HuH-7 (cell line): Measurements from ENCODE around the gene L2HGDH.
A peak's percentile ranks its signal among the peaks of the same experiment; 100 is the strongest.

Experiments used
- DNase-seq: peaks from one replicate; pipeline ENCODE4 v3.0.0; 2011; ENCODE audit warnings: low spot score

The L2HGDH gene

DNA sequence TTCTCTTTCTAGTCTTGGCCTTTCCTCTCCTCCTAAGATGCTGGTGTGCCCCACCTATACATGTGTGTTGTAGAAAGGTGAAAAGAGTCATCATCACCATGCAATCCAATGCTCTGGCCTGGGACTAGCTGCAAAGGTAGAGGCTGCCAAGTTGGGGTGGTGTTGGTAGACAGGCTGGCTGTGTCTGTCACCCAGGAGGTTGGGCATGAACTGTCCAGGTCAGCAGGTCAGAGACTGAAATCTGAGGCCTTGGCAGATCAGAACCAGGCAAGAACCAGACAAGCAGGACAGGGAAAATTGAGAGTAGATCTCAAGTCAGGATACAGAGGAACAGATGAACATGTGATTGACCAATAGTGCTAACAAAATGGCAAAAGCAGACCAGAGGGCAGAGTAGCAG, 26.2 kb downstream of the L2HGDH start:
- DNase-seq, result no peak

DNA sequence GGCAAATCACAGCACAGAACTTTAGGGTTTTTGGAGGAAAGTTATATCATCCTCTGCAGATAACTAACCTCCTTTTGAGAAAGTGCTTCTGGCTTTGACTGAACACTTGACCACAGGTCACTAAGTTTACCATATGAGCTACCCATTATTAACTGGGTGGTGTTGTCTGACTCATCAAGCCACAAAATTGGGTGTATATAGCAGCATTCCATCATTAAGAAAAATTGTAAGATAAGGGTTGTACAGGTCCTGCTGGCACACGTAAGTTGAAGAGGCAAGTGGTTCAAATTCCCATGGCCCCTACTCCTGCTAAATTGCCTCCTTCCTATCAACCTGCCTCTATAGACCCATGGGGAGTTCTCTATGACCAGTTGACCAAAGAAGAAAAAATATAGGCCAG, 39.5 kb downstream of the L2HGDH start:
- no peak for DNase-seq

DNA sequence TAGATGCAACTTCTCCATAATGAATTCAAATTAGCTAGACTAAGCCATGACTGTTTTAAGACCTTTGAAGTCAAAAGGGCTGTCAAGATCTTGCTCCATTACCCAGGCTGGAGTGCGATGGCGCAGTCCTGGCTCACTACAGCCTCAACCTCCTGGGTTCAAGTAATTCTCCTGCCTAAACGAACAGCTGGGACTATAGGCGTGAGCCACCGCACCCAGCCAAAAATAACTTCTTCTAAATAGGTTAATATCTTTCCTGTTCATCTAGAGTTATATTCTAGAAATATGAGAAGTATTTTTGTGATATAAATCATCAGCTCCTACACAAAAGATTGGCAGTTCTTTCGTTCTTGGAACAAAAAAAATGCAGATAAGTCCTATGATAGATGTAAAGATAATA, 41.1 kb downstream of the L2HGDH start:
- DNase-seq, result no peak

DNA sequence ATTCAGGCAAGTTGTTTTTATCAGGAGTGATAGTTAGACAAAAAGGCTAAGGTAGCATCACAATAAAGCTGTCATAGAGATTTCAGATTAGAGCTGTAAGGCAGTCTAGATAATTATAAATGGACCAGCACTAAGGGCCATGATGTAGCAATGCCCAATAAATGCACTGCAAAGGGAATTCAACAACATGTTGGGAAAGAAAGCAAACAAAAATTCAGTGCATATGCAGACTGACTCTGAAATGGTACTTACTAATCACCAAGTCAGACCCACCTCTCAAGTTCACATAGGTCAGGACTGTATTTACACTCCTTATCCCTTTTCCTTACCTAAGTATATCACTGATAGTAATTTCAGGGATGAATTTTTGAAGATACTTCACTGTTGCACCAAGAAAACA, 47.0 kb downstream of the L2HGDH start:
- peak; percentile 5 for DNase-seq

DNA sequence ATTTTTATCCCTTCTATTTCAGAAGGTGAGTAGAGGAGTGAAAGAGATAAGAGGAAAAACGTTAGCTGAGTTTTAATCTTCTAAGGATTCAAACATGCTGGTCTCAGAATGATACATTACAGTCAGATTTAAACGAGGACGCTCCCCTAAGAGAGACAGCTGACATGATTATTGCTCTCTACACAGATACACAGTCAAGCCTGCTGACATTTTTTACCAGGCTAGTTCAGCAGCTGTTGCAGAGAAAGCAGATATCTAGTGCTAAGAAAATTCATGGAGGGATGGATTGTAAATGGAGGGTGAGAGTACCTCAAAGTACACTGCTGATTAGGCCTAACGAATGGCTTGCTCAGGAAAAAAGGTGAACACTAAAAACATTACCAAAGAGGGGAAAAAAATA, 48.7 kb downstream of the L2HGDH start:
- no peak for DNase-seq

DNA sequence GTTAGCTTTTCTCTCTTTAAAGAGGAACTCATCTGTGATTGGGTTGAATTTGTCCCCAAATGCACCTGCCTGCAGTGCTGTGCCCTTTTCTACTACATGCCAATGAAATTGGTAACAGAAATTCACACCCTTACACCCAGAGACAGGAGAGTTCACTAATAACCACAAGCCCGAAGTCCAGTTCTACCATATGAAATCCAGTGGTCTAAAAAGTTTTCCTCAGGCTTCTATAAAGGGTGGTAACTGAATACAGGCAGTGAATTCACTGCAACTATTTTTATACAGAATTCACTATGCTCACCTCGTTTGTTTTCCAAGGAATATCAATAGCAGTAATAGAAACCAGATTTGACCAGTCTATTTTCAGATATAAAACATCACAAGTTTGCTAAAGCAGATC, 49.2 kb downstream of the L2HGDH start:
- DNase-seq, result no peak

DNA sequence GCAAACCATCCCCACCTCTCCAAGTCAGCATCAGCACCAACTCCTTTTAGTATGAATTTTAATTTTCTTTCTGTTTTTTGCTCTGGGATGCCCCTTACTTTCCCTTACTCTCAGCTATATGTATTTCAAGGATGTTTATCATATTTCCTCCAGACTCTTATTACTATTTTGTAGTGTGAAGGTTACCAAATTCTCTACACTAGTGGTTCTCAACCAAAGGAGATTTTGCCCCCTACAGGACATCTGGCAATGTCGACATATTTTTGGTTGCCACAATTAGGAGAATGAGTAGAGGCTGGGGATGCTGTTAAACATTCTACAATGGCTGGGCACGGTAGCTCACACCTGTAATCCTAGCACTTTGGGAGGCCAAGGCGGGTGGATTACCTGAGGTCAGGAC, 51.5 kb downstream of the L2HGDH start:
- DNase-seq, result peak; percentile 8

DNA sequence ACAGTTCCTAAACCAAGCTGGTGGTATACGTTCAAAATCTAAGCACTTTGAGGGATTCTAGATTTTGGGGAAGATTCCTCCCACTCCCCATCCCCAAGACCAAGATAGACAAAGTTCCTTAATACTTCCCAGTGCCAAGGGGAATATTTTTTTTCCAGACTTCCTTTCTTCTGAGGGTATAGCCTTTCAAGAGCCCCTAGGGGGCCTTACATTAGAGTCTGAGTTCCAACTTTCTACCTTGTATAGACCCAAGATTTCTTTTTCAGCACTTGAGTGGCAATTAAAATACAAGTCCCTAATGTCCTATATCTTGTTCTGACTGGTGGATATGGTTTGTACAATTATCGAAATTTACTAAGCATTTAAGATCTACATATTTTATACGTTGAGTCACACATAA, 52.0 kb downstream of the L2HGDH start:
- no peak for DNase-seq

DNA sequence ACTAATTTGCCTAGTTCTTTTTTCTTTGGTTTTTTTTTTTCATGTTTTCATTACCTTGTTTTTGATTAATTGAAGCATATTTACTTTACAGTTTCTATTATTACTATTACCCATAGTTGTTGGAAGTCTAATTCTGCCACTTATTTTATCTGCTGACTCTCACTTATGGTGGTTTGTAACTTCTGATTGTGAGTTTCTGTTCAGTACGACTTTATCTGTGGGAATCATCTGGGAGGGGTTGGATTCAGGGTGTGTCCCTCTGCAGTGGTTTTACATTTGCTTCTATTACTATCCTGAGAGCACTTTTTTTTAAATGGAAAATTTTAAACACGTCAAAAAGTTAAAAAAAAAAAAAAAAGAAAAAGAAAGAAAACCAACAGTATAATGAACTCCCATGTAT, 54.3 kb downstream of the L2HGDH start:
- no peak for DNase-seq

DNA sequence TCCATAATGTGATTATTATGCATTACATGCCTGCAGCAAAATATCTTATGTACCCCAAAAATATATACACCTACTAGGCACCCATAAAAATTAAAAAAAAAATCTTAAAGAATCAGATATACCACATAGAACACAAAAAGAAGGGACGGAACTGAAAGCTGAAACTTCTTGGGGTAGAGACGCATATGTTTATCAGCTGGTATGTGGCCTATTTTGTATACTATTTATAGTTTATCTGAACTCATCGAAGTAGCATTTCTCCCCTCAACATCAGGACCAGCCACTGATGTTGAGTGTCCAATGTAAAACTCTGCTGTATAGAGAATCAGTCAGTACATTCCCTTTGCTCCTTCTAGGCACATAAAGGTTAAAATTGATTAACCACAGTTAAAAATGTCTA, 57.8 kb downstream of the L2HGDH start:
- no peak for DNase-seq

DNA sequence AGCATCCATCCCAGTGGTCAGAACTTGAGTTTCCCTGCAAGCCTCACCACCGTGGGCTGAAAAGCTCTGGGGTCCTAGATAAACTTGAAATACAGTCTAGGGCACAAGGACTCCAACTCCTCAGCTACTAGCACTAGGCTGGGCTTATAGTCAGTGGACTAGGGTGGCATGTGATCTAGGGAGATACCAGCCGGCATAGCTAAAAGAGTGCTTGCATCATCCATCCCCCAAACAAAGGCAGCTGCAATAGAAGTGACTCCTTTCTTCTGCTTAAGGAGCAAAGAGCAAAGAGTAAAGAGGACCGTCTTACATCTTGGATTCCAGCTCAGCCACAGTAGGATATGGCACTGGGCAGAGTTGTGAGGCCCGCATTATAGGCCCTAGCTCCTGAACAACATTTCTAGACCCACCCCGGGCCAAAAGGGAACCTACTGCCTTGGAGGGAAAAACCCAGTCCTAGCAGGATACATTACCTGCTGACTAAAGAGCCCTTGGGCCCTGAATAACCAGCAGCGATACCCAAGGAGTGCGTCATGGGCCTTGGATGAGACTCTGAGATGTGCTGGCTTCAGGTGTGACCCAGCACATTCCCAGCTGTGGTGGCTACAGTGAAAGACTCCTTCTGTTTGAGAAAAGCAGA, 62.8 kb downstream of the L2HGDH start:
- no peak for DNase-seq

DNA sequence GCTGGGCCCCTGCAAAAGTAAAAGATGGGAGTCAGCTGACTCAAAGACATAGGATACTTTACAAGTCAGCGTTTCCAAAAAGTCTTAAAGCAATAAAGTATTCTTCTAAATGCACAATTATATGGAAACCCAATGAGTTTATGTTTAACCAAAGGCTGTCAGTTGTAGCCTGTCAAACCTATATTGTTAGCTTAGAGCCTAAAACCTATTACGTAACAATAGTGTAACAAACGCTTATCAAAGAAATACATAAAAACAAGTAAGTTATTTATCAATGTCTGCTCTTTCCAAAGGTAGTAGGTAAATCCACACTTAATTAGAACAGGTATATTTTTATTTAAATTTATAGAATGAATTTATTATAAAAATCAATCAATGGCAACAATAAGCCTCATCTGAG, 64.8 kb downstream of the L2HGDH start:
- DNase-seq, result no peak

DNA sequence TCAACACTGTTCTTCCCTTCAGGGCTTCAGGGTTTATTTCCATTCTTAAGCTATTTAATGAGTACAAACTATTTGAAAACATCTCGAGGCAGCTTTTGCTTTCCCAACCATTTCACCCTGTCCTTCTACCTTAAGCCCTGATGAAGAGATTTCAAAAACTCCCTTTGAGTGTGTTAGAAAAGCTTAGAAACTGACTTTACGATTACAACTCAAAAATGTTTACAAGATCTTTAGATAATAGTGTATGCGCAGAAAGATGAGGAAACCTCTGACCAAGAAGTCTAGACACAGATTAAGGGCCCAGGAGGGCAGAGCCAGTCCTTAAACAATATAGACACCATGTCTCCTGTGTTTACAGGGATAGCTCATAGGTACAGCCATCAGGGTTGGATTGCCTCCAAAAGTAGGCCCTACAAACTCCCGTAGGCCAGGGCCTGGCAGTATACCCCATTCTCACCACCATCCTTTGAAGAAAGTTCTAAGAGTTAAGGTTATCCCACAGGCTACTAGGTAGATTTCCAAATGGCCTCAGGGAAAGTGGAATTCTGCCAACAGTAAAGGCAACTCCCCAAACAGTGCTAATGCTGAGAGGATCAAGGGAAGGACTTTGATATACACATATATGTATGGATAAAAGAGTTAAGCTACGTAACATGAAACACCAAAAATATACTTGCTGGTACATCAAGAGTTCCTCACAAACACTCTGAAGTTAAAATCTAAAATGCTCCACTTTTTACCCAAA, 69.3 kb downstream of the L2HGDH start:
- no peak for DNase-seq

DNA sequence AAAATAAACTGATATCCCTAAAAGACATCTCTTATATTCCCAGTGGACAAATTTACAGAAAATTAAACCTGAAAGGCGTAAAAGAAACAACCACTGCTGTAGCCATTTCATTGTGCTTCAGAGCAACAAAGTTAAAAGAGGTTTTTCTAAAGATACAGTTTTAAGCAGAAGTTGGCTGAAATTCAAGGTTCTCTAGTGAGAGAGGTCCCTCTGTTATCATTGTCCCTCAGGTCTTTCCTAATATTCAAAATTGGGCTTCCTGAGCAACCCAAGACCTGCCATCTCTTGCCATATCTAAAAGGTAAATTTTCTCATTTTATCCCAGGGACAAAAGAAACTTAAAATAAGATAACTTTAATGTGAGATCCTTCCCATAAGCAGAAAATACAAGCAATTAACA, 69.9 kb downstream of the L2HGDH start:
- DNase-seq, result no peak

DNA sequence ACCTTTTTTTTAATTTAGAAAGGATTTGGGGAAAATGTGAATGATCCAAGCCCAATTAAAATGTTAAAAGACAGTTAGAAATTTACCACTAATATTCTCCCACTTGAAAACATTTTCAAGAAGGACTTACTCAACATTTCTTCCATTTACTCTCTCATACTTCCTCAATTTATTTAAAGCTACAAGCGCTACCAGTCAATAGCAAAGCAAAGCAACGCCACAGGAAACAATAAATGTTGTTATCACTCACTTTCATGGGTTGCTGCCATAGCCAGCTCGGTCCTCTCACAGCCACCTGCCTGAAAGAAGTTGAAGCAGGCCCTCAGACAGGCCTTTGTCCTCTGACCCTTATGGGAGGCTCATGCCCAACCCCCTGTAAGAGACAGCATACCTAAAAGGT, 74.6 kb downstream of the L2HGDH start:
- no peak for DNase-seq

DNA sequence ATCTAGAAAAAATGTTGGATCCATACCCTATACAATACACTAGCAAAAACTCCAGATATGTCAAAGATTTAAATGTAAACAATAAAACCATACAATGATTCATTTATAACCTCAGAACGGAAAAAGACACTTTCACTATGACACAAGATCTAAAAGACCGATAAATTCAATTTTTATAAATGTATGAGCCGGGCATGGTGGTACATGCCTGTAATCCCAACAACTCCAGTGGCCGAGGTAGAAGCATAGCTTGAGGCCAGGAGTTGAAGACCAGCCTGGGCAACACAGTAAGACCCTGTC, 78.1 kb downstream of the L2HGDH start:
- DNase-seq, result no peak

DNA sequence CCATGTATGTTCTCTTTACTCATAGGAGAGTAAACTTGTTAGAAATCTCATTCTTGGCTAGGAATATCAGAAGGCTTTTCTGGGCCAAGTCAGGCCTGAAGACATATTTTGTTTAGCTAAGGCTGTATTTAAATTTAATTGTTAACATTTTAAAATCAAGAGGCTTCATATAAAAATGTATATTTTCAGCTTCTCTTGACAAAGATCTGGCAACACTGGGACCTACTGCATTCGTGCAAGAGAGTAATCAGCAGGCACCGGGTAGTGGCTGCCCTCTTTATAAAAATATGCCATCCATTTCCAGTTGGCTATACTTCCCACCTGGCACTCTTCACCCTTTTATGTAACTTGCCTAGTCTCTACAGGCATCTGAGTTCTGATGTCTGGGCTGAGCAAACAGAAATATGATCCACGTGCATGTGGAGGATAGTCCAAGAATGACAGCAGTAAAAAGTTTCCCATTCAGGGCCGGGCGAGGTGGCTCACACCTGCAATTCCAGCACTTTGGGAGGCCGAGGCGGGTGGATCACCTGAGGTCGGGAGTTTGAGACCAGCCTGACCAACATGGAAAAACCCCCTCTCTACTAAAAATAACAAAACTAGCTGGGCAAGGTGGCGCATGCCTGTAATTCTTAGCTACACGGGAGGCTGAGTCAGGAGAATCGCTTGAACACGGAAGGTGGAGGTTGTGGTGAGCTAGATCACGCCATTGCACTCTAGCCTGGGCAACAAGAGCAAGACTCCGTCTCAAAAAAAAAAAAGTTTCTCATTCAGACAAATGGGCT, 78.7 kb downstream of the L2HGDH start:
- DNase-seq, result peak; percentile 18

DNA sequence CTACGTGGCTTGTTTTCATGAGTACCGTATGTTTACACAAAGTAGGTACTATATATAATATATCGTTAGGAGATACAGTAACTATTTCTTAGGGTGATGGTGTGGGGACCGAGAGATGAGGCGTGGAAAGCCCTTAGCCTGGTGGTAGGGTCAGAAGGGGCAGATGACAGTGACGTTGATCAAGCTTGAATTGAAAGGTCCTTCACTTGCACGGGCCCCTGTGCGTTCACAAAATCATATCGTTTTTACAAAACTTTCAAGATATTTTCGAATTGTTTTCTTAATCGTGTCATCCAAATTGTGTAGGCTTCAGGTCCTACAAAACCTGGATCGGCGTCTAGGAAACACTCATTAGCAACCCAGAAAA, 79.8 kb downstream of the L2HGDH start:
- peak; percentile 12 for DNase-seq

DNA sequence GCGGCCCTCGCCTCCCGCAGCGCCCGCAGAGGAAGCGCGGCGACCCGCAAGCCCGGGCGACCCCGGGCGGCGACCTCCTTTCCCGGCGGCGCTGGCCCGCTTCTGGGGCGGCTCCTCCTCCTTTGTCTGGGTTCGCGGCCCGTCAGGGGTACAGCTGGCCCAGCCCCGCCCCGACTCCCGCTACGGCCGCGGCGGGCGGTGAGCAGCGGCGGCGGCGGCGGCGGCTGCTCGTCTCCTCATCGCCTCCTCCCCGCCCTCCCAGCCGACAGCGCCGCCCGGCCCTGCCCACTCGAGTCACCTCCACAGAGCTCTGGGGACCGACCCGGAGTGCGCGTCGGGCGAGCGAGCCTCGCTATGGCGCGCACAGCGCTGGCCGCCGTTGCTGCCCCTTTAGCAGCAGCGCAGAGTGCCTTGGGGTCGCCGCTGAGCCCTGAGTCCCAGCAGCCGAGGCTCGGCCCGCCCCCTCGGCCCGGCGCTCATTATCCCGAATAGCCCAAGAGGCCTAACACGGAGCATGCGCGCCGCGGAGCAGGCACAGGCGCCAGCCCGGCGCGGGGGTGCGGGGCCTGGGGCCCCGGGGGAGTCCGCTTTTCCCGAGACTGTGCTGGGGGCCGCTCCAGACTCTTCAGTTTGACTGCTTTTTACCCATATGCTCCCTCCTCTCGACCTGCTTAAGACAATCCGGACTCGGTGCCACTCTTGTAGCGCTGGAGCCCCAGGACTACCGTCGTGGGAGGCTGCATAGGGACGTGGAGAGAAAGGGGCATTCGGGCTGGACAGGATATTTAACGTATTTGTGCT, 80.4 kb downstream of the L2HGDH start, which contains the start of gene SOS2:
Gene SOS2, minus strand, starts transcription at position 104 of the 801 bp plus-strand sequence. CDS start 295 bp downstream, outside the sequence.
- peak; percentile 72 for DNase-seq

DNA sequence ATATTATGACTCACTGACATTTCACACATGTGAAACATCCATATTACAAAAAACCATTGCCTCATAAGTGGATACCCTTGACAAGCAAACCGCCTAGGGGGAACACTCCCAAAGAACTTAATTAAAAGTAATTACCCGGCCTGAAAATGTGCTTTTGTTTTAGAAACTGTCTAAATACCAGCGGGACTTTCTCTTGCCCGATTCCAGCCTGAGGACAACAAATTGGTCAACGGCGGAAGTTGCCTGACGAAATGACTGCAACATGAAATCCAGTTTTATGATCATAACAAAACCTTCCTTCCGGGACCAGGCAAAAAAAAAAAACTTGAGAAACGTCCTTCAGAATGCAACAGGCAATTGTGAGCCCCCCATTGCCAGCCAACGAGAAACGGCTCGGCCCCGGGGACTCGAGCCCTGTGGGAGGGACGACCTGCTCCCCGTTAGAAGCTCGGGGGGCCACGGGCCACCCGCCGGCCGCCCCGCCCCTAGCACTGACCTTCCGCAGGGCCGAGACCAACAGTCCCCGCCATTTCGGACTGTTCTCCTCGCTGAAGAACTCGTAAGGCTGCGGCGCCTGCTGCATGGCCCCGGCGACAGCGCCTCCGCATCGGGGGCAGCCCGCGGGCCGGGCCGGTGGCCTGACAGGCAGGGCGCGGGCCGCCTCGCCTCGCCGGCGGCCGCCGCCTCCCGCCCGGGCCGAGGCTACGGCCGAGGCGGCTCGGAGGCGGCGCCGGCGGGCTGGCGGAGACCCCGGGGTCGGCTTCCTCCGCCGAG, 81.1 kb downstream of the L2HGDH start:
- DNase-seq, result peak; percentile 20

DNA sequence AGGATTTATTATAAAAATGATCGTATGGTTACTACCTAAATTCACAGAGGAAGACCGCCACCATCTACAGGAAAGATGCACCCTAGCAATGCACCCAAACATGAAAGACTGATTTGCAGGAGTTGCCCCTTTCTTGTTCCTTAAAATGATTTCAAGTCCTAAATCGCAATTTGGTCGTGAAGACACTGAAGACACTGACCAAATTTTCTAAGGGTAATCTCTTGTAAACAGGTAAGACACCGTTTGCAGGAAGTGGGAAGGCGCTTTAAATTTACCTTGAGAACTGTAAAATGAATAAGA, 81.7 kb downstream of the L2HGDH start:
- DNase-seq, result no peak

DNA sequence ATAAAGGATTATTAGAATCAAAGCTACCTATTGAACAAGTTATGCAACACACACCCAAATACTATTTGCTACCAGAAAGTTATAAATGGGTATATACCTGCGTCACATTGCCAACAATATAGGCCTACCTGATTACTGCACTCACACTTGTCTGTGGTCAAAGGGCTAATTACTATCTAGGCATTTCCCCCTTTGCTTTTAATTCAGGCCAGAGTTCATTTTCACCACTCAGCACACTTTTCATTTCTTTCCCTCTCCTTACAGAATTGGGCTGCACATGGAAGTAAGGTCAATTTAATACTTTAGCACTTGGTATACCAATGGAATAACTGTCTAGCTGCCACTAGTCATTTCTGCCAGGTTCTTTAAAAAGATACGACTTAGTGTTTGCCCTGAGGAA, 82.3 kb downstream of the L2HGDH start:
- no peak for DNase-seq
